ENCODE results near the gene ZDHHC12. TPM values are rescaled to one million over a fixed set of nuclear protein-coding genes. Genes with fewer than 3 reads are reported as not detected.
A peak's percentile ranks its signal among the peaks of the same experiment; 100 is the strongest.

The ZDHHC12 gene
- total and polyA plus RNA-seq, 2 of the 13 experiments (the other 11 are each of a cell fraction or from before 2014, with no cell fraction given) = 25.4 to 28.0 TPM

- TF ChIP-seq ZNF546 (CRISPR knock-in tag; conservative IDR thresholded peaks at IDR 0.05) (no peak), ZNF337 (CRISPR knock-in tag; IDR thresholded peaks at IDR 0.05; ENCODE audit: borderline replicate concordance, low read depth) (peak; percentile 87; the same call in 1 of the 2 replicates), SMC3 (IDR thresholded peaks at IDR 0.05; ENCODE audit: low read length) (no peak), NR3C1 (CRISPR knock-in tag; IDR thresholded peaks at IDR 0.05) (no peak), CREM (IDR thresholded peaks at IDR 0.05) (peak; percentile 75), CREM (CRISPR knock-in tag; IDR thresholded peaks at IDR 0.05) (0 out of 2 replicates have a peak, but pooled peaks have one; percentile 61), ZNF253 (CRISPR knock-in tag; IDR thresholded peaks at IDR 0.05; ENCODE audit: borderline replicate concordance) (no peak), KDM4B (CRISPR knock-in tag; IDR thresholded peaks at IDR 0.05) (peak; percentile 86; the same call in 1 of the 2 replicates), ZNF800 (CRISPR knock-in tag; IDR thresholded peaks at IDR 0.05) (peak; percentile 65; the same call in 1 of the 2 replicates), KLF12 (CRISPR knock-in tag; IDR thresholded peaks at IDR 0.05; ENCODE audit: borderline replicate concordance) (peak; percentile 81; the same call in 1 of the 2 replicates), TEAD2 (CRISPR knock-in tag; IDR thresholded peaks at IDR 0.05) (no peak), CC2D1A (CRISPR knock-in tag; IDR thresholded peaks at IDR 0.05) (no peak), DBP (CRISPR knock-in tag; IDR thresholded peaks at IDR 0.05; ENCODE audit: not compliant biosample characterization) (no peak), KLF16 (CRISPR knock-in tag; IDR thresholded peaks at IDR 0.05) (peak in 1 of 2 experiments; percentile 98; a peak in 2 of 4 replicates), NR0B2 (CRISPR knock-in tag; IDR thresholded peaks at IDR 0.05) (peak; percentile 61; the same call in 1 of the 2 replicates)
- TF ChIP-seq, protein P1, sequence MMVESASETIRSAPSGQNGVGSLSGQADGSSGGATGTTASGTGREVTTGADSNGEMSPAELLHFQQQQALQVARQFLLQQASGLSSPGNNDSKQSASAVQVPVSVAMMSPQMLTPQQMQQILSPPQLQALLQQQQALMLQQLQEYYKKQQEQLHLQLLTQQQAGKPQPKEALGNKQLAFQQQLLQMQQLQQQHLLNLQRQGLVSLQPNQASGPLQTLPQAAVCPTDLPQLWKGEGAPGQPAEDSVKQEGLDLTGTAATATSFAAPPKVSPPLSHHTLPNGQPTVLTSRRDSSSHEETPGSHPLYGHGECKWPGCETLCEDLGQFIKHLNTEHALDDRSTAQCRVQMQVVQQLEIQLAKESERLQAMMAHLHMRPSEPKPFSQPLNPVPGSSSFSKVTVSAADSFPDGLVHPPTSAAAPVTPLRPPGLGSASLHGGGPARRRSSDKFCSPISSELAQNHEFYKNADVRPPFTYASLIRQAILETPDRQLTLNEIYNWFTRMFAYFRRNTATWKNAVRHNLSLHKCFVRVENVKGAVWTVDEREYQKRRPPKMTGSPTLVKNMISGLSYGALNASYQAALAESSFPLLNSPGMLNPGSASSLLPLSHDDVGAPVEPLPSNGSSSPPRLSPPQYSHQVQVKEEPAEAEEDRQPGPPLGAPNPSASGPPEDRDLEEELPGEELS (CRISPR knock-in tag; IDR thresholded peaks at IDR 0.05) = peak; percentile 60; the same call in 1 of the 2 replicates
- TF ChIP-seq, protein P2, sequence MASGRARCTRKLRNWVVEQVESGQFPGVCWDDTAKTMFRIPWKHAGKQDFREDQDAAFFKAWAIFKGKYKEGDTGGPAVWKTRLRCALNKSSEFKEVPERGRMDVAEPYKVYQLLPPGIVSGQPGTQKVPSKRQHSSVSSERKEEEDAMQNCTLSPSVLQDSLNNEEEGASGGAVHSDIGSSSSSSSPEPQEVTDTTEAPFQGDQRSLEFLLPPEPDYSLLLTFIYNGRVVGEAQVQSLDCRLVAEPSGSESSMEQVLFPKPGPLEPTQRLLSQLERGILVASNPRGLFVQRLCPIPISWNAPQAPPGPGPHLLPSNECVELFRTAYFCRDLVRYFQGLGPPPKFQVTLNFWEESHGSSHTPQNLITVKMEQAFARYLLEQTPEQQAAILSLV (CRISPR knock-in tag; IDR thresholded peaks at IDR 0.05; ENCODE audit: borderline replicate concordance) = peak; percentile 5; the same call in 1 of the 2 replicates
- TF ChIP-seq, protein P3, sequence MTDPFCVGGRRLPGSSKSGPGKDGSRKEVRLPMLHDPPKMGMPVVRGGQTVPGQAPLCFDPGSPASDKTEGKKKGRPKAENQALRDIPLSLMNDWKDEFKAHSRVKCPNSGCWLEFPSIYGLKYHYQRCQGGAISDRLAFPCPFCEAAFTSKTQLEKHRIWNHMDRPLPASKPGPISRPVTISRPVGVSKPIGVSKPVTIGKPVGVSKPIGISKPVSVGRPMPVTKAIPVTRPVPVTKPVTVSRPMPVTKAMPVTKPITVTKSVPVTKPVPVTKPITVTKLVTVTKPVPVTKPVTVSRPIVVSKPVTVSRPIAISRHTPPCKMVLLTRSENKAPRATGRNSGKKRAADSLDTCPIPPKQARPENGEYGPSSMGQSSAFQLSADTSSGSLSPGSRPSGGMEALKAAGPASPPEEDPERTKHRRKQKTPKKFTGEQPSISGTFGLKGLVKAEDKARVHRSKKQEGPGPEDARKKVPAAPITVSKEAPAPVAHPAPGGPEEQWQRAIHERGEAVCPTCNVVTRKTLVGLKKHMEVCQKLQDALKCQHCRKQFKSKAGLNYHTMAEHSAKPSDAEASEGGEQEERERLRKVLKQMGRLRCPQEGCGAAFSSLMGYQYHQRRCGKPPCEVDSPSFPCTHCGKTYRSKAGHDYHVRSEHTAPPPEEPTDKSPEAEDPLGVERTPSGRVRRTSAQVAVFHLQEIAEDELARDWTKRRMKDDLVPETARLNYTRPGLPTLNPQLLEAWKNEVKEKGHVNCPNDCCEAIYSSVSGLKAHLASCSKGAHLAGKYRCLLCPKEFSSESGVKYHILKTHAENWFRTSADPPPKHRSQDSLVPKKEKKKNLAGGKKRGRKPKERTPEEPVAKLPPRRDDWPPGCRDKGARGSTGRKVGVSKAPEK (CRISPR knock-in tag; IDR thresholded peaks at IDR 0.05; ENCODE audit: borderline replicate concordance) = no peak
These were observed 48.0 kb upstream of the ZDHHC12 start, which contains the start of gene ZER1 (continued) for GRCh38 chr9:128771745-128772519.

Measured in HepG2 (cell line).